Measurements from ENCODE around the gene MBNL1.

- no peak for TF ChIP-seq CTCF (IDR thresholded peaks at IDR 0.05; ENCODE audit: low read depth, low read length, poor library complexity, severe bottlenecking)
- no peak for TF ChIP-seq EZH2phosphoT487 (IDR thresholded peaks at IDR 0.05; ENCODE audit: borderline replicate concordance, low read length)
Observed at GRCh38 chr3:152486364-152486763, 217.6 kb downstream of the MBNL1 start.
